Measurements from ENCODE around the gene KMT2A. TPM values are rescaled to one million over a fixed set of nuclear protein-coding genes. Genes with fewer than 3 reads are reported as not detected.

KMT2A gene
- total RNA-seq, 2 donors from 2014 or later: 76.9 to 78.8 TPM

GRCh38 chr11:118442301-118442700 lies 6.0 kb downstream of the KMT2A start:
- H3K4me3 ChIP-seq (ENCODE audit: low read length): peak overlapping the region; percentile 36
- no peak overlapping the region for H3K27ac ChIP-seq (ENCODE audit: low read depth, low read length)
- no peaks in the 10 kb centered on the region for H3K9me3 Mint-ChIP-seq
- WGBS, 2 experiments (ENCODE audit: insufficient coverage in 1 of 2, insufficient read length in 1 of 2): 95 to 97% methylated on average over 3 of the region's 3 CpGs
- H3K4me3 Mint-ChIP-seq: no peak overlapping the region
- H3K9me3 ChIP-seq (ENCODE audit: control insufficient read depth, low read length): no peaks in the 10 kb centered on the region
- no peak overlapping the region for H3K9ac ChIP-seq (ENCODE audit: extremely low read depth, low read length, poor library complexity, severe bottlenecking)
- no peak overlapping the region for H3K27ac Mint-ChIP-seq
- H3K36me3 ChIP-seq (ENCODE audit: control insufficient read depth, insufficient read depth, low read length): peaks cover 35% of the 10 kb centered on the region
- no peaks in the 10 kb centered on the region for H3K27me3 ChIP-seq (ENCODE audit: control insufficient read depth, insufficient read depth, low read length, poor library complexity, severe bottlenecking)
- no peak for DNase-seq
- H3K36me3 Mint-ChIP-seq (ENCODE audit: low read depth): peaks cover 26% of the 10 kb centered on the region
- TF ChIP-seq, protein P1, sequence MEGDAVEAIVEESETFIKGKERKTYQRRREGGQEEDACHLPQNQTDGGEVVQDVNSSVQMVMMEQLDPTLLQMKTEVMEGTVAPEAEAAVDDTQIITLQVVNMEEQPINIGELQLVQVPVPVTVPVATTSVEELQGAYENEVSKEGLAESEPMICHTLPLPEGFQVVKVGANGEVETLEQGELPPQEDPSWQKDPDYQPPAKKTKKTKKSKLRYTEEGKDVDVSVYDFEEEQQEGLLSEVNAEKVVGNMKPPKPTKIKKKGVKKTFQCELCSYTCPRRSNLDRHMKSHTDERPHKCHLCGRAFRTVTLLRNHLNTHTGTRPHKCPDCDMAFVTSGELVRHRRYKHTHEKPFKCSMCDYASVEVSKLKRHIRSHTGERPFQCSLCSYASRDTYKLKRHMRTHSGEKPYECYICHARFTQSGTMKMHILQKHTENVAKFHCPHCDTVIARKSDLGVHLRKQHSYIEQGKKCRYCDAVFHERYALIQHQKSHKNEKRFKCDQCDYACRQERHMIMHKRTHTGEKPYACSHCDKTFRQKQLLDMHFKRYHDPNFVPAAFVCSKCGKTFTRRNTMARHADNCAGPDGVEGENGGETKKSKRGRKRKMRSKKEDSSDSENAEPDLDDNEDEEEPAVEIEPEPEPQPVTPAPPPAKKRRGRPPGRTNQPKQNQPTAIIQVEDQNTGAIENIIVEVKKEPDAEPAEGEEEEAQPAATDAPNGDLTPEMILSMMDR (conservative IDR thresholded peaks at IDR 0.05): no peak
- H3K4me1 ChIP-seq (ENCODE audit: control insufficient read depth, insufficient read depth, low read length): peaks cover 10% of the 10 kb centered on the region
- no peaks in the 10 kb centered on the region for H3K27me3 Mint-ChIP-seq (ENCODE audit: insufficient read depth)
- peaks cover 60% of the 10 kb centered on the region for H3K4me1 Mint-ChIP-seq

- Mint-ChIP-seq H3K36me3 (ENCODE audit: low read depth) (peaks cover 28% of the 10 kb centered on the region), H3K4me1 (peaks cover 58% of the 10 kb centered on the region), H3K4me3 (no peak overlapping the region), H3K27ac (no peak overlapping the region), H3K27me3 (ENCODE audit: insufficient read depth) (no peaks in the 10 kb centered on the region), H3K9me3 (no peaks in the 10 kb centered on the region)
- 96 to 97% methylated on average over 3 to 4 of the region's 4 CpGs for WGBS, 2 experiments (ENCODE audit: insufficient coverage in 1 of 2, insufficient read length in 1 of 2)
- Histone ChIP-seq H3K9me3 (ENCODE audit: control insufficient read depth, low read length) (no peaks in the 10 kb centered on the region), H3K4me3 (ENCODE audit: low read length) (no peak overlapping the region), H3K27me3 (ENCODE audit: control insufficient read depth, insufficient read depth, low read length, poor library complexity, severe bottlenecking) (no peaks in the 10 kb centered on the region), H3K36me3 (ENCODE audit: control insufficient read depth, insufficient read depth, low read length) (peaks cover 42% of the 10 kb centered on the region), H3K4me1 (ENCODE audit: control insufficient read depth, insufficient read depth, low read length) (peaks cover 10% of the 10 kb centered on the region), H3K27ac (ENCODE audit: low read depth, low read length) (no peak overlapping the region), H3K9ac (ENCODE audit: extremely low read depth, low read length, poor library complexity, severe bottlenecking) (no peak overlapping the region)
- no peak for DNase-seq
- TF ChIP-seq, protein P1 (conservative IDR thresholded peaks at IDR 0.05): no peak
Observed at GRCh38 chr11:118442908-118443589, 6.8 kb downstream of the KMT2A start.

GRCh38 chr11:118443590-118444218 lies 7.4 kb downstream of the KMT2A start:
- peaks cover 10% of the 10 kb centered on the region for H3K4me1 ChIP-seq (ENCODE audit: control insufficient read depth, insufficient read depth, low read length)
- H3K27me3 ChIP-seq (ENCODE audit: control insufficient read depth, insufficient read depth, low read length, poor library complexity, severe bottlenecking): no peaks in the 10 kb centered on the region
- DNase-seq: no peak
- 100% methylated on average over 2 of the region's 2 CpGs; no CpG with 5 or more reads in 1 of the 2 experiments for WGBS, 2 experiments (ENCODE audit: insufficient coverage in 1 of 2, insufficient read length in 1 of 2)
- H3K4me3 ChIP-seq (ENCODE audit: low read length): no peak overlapping the region
- no peak overlapping the region for H3K27ac Mint-ChIP-seq
- peaks cover 28% of the 10 kb centered on the region for H3K36me3 Mint-ChIP-seq (ENCODE audit: low read depth)
- no peaks in the 10 kb centered on the region for H3K9me3 ChIP-seq (ENCODE audit: control insufficient read depth, low read length)
- no peaks in the 10 kb centered on the region for H3K9me3 Mint-ChIP-seq
- no peak overlapping the region for H3K27ac ChIP-seq (ENCODE audit: low read depth, low read length)
- H3K36me3 ChIP-seq (ENCODE audit: control insufficient read depth, insufficient read depth, low read length): peaks cover 49% of the 10 kb centered on the region
- no peak overlapping the region for H3K4me3 Mint-ChIP-seq
- TF ChIP-seq, protein P1 (conservative IDR thresholded peaks at IDR 0.05): no peak
- peaks cover 51% of the 10 kb centered on the region for H3K4me1 Mint-ChIP-seq
- no peaks in the 10 kb centered on the region for H3K27me3 Mint-ChIP-seq (ENCODE audit: insufficient read depth)
- H3K9ac ChIP-seq (ENCODE audit: extremely low read depth, low read length, poor library complexity, severe bottlenecking): no peak overlapping the region
